SIG-M5 (cell line): ENCODE data around the gene NOX4.
"Not testable (repeated sequence)": the region's sequence is repeated elsewhere in the genome, so short reads cannot be mapped to it uniquely, and the experiment has no call there.

Experiments used
- DNase-seq: peaks from one replicate; lab custom pipeline; 2025; lab: John Stamatoyannopoulos, UW

NOX4 gene

DNA sequence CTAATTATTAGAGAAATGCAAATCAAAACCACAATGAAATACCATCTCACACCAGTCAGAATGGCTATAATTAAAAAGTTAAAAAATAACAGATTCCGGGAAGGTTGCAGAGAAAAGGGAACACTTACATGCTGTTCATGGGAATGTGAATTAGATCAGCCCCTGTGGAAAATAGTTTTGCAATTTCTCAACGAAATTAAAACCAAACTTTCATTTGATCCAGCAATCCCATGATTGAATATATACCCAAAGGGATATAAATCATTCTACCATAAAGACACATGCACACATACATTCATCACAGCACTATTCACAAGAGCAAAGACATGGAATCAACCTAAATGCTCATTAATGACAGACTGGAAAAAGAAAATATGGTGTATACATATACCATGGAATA, 32.5 kb downstream of the NOX4 start:
- no peak for DNase-seq

DNA sequence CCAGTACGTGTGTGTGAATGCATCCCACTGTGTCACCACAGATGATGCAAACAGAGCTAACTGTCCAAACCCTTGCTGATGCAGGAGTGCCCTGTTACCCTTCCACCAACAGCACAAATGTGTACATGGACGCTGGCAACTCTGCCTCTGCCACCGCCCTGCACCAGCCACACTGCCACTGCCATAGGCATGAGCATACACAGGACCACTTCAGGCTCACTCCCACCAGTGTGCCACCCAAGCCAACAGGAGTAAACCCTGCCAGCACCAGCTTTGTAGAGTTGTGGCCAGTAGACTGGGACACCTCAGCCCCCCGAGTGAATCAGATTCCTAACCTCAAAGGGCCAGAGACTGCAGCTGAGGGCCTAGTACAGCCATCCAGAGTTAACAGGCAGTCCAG, 34.0 kb downstream of the NOX4 start:
- DNase-seq = no peak

DNA sequence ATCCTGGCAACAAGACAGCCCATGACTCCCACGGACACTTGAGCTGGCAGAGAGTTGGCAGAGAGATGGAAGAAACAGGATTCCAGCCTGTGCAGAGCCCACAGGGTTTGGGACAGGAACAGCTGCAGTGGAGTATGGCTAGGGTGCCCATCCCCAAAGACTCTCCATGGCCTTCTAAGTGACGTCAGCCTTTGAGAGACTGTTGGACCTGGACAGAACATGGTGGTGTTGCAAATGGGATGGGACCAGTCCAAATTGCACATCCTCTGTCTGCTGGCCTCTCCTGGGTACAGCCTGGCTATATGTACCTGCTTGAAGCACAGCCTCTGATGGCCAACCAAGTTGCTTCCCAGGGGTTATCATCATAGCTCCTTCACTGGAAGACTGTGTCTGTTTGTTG, 34.5 kb downstream of the NOX4 start:
- no peak for DNase-seq

DNA sequence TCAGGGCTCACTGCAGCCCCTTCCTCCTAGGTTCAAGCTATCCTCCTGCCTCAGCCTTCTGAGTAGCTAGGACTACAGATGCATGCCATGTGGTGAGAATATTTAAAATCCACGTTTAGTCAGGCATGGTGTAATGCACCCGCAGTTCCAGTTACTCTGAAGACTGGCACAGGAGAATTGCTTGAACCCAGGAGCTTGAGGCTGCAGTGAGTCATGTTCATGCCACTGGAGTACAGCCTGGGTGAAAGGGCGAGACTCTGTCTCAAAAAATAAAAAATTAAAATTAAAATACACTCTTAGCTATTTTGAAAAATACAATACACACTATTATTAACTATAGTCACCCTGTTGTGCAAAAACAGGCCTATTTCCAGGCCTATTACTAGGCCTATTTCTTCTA, 38.4 kb downstream of the NOX4 start:
- DNase-seq = no peak

DNA sequence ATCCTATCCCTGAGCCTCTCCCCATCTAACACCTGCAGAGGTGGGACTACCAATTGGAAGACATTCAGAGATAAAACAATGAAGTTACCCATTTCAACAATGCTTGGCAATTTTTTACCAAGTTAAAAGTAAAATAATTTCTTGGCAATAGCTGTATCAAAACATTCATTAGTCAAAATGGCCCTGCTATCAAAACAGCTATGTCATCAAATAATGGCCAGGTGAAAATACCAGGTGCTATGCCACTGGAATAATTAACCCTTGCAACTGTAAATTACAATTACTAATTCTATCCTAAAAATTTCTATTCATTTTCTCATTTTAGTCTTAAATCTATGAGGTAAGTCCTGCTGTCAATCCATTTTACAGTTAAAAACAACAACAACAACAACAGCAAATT, 43.3 kb downstream of the NOX4 start:
- DNase-seq = no peak

DNA sequence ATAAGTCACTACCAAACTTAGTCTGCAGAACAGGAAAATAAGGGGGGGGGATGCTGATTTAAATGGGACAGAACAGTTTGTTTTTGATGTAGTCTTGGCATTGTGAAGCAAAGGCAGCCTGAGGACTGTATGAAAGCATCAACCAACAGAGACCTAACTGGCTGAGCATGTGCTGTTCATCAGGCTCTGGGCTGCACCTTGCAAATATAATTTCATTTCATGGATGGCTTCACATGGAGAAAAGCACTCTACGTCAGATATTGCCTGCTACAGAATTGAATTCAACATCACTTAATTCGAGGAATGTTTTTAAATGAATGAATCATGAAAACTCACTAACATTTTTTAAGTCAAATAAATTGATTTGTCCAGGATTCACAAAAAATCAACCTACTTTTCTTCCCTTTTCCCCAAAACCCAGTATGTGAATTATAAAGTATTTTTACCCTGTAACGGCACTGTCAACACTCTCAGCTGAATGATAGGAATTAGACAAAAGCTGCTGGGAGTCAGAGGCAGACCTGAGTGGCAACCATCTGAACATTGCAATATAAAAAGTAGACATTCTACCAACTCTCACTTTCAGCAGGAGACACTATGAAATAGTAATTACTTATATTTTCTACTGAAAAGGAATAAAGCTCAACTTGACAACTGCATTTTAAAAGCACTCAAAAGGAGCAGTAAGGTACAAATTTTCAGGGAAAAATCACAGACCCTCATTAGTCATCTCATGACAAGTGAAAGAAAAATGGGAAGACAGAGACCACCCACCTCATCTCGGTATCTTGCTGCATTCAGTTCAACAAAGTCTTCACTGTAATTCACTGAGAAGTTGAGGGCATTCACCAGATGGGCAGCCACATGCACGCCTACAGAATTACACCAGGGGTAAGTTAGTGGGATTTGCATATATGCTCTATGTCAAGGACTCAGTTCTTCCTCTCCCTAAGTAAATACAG, 47.5 kb downstream of the NOX4 start:
- DNase-seq = no peak

DNA sequence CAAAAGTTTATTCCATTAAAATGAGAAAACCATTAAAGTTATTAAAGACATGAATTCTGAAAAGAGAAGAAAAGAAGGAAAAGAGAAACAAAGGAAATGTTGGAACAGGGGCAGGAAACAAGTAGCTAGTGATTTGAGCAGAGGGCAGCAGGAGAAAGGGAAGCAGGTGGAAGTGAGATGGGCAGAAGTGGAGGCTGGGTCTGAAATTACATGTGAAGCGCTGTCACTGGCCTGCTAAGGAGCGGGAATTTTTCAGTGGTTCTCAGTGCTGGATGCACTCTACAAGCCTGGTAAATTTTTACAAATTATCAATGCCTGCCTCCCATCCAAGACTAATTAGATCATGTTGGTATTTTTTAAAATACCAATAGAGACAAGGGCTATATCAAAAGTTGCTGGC, 48.4 kb downstream of the NOX4 start:
- DNase-seq = no peak

DNA sequence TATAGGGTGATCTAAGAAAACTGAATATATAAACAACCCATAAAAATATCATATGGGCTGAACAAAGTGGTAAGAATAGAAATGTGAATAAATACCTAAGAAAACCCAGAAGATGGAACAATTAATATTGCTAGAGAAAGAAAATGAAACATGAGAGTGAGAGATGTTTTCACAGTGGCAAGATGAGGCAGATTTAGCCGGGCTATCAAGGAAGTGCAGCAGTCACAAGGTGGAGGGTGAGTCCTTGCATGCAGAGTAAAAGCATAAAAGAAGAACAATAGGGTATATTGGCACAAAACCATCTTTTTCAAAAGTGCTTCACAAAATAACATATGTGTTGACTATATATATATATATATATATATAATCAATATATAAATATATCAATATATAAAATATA, 49.6 kb downstream of the NOX4 start:
- no peak for DNase-seq

DNA sequence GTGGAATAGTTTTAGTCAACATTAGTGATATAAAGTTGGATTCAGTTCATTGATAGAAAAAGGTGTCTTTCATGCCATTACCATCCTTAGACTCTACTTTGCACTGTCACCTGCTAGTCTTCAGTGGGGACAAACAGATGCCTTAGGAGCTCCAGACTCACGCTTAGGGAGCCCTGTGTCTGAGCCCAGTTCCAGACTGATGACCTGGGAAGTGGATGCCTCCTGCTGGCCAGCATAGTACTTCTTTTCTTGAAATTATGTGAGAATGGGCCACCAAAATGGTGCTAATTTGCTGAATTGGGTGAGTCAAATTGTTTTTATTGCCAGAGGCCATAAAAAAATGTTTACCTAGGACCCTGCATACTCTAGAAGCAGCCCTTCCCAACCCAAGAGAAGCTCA, 53.9 kb downstream of the NOX4 start:
- no peak for DNase-seq

DNA sequence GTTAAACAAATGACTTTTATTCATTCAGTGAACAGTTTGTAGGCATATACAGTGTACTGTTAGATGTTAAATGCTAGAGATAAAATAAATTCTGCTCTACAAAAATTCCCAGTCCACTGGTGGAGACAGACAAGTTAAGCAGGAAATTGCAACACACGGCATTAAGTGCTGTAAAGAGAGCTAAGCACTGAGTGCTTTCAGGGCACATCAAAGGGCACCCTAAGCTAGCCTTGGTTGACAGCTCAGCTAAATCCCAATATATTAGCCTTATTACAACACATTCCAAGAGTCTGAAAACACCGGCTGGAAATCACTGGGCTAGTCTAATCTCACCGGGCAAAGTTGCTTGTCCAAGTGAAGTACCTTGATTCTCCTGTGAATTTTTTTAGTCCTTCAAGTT, 55.1 kb downstream of the NOX4 start:
- no peak for DNase-seq

DNA sequence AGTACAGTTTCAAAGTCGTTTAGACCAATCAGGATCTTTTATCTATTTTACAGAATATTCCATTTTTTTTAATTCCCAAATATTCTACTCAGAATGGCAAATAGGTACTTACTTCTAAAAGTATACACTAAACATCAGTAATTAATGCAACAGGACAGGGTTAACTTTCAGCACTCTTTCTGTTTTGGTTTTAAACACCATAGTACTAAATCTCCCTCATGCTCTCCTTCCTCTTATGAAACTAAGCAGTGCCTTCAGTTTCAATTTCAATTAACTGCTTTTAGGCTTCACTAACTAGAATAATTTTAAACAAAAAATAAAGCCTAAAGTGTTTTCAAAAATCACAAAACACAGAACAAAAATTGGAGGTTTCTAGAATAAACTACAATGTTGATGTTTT, 57.9 kb downstream of the NOX4 start:
- no peak for DNase-seq

DNA sequence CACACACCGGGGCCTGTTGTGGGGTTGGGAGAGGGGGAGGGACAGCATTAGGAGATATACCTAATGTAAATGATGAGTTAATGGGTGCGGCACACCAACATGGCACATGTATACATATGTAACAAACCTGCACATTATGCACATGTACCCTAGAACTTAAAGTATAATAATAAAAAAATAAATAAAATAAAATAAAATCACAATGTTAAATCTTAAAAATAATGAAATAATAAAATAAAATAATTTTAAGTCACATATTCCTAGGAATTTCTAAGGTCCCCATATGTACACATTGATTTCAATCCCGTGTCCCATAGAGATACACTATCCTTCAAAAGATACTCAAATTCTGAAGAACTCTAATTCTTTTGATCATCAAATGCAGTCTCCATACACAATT, 59.0 kb downstream of the NOX4 start:
- not testable (repeated sequence) for DNase-seq

DNA sequence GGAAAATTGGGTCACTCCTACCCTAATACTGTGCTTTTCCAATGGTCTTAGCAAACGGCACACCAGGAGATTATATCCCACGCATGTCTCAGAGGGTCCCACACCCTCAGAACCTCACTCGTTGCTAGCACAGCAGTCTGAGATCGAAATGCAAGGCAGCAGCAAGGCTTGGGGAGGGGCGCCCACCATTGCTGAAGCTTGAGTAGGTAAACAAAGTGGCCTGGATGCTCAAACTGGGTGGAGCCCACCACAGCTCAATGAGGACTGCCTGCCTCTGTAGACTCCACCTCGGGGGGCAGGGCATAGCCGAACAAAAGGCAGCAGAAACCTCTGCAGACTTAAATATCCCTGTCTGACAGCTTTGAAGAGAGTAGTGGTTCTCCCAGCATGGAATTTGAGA, 64.7 kb downstream of the NOX4 start:
- DNase-seq = not testable (repeated sequence)

DNA sequence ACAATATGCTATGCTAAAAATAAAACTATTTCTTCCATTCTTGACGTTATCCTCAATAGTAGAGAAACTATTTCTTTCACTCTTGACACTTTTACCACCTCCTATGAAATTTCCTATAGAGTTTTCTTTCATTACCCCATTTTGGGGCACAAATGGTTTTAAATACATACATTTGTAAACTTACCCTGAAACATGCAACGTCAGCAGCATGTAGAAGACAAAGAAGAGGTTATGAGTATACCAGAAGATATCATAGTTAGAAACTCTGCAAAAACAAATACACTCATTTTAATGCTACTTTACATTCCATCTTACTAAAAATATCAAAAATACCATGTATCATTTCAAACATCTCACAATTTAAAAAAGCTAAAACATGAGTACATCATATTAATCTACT, 69.5 kb downstream of the NOX4 start:
- no peak for DNase-seq

DNA sequence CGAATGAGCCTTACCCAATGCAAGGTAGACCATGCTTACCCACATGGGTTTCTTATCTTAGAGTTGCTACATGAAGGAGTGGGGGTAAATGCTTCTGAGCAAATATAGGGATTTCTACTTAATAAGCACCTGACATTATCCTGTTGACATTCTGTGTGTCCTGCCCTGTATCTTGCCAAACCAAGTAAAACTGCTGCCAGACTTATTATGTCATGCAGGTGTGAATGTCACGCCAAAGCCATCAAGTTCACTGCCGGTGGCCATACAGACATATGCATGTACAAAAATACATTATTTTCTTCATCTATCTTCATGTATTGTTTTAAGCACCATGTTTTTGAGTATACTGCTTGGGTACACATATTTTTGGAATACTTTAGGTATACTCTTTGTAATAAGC, 70.2 kb downstream of the NOX4 start:
- no peak for DNase-seq

DNA sequence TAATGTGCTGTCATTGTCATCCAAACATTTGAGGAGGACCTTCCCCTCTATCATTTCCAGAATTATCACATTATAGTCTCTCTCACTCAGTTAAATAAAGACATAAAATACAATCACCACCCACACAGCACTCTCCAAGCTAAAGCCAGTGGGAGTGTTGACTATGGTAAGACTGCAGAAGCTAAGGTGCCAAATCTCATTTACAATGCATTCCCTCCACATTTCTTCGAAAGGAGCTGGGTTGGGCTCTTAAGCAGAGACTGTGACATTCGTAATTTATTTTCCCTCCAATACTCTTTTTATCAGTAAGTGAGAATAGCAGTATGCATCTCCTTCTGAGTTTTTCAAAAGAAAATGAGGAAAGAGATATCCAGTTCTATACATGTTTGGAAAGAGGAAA, 74.2 kb downstream of the NOX4 start:
- no peak for DNase-seq

DNA sequence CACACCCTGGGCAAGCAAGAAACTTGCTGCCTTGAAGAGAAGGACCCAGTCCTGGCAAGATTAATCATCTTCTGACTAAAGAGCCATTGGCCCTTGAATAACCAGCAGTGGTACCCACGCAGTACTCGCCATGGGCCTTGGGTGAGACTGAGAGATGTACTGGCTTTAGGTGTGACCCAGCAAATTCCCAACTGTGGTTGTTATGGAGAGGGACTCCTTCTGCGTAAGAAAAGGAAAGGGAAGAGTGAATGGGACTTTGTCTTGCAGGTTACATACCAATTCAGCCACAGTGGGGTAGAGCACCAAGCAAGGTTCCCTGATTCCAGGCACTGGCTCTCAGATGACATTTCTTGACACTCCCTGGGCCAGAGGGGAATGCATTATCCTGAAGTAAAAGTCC, 80.1 kb downstream of the NOX4 start:
- DNase-seq = not testable (repeated sequence)

DNA sequence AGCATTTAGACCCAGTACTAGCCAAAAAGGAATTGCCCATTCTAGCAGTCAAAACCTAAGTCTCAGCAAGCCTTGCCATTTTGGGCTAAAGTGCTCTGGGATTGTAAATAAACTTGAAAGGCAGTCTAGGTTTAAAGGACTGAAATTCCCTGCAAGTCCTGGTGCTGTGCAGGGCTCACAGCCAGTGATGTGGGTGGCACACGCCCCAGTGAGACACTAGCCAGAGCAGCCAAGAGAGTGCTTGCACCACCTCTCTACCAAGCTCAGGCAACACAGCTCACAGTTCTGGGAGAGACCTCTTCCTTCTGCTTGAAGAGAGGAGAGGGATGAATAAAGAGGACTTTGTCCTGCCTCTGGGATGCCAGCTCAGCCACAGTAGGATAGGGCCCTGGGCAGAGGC, 80.5 kb downstream of the NOX4 start:
- not testable (repeated sequence) for DNase-seq

DNA sequence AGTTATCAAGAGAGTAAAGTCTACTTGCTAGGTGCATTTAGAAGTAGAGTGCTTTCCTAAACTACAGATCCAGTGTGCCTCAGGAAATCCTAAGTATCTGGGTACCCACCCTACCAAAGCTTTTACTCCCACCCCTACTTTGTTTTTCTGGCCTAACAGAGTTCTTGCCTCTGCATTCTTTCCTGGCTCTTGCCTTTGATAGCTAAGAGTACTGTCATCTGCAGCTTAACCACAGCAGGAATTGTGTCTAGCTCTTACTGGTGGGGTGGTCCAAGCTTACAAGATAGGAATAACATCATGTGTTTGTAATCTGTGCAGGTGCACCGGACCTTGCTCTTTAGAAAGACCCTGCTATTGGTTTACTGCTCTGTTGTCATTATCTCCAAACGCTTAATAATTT, 82.7 kb downstream of the NOX4 start:
- DNase-seq = not testable (repeated sequence)

DNA sequence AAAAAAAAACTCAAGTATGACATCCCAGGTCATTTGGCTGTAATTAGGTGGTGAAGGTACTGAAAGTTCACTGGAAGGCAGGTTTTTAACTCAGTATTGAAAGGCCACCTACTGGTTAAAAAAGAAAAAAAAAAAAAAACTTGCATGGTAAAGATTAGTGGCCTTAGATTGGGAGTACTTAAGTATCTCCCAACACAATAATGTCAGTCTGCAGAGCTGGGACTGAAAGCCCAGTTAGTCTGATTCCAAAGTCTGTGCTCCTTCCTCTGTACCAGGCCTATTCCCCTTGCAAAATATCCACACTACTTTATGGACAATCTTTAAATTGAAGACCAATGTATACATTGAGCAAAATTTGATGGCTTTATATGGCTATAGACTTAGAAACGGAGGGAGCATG, 85.5 kb downstream of the NOX4 start:
- no peak for DNase-seq

DNA sequence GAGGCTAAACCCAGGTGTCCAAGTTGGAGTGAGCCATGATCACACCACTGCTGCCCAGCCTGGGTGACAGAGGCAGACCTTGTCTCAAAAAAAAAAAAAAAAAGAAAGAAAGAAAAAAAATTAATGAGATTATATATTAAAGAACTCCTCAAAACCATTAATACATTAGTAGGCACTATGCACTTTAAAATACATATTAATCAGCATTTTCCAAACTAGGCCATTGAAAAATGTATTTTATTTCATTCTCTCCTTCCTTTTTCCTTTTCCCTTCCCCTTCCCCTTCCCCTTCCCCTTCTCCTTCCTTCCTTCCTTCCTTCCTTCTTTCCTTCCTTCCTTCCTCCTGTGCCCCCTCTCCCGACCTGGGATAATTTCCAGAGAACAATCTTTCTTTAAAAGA, 99.5 kb downstream of the NOX4 start:
- not testable (repeated sequence) for DNase-seq

DNA sequence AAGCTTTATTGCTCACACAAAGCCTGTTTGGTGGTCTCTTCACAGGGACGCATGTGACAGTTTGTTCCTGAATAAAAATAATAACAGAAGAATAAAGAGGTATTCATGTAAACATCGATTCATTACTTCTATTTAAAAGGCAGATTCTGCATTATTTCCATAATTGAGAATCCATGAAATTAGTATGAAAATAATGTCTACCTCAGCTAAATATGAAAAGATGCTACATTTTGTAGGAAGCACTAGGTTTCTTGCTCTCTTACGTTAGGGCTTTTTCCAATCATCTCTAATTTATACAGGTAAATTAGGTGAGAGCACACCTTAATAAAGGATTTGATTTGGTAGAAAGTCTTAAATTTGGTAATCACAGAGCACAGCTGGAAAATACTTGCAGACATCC, 103.7 kb downstream of the NOX4 start:
- not testable (repeated sequence) for DNase-seq

DNA sequence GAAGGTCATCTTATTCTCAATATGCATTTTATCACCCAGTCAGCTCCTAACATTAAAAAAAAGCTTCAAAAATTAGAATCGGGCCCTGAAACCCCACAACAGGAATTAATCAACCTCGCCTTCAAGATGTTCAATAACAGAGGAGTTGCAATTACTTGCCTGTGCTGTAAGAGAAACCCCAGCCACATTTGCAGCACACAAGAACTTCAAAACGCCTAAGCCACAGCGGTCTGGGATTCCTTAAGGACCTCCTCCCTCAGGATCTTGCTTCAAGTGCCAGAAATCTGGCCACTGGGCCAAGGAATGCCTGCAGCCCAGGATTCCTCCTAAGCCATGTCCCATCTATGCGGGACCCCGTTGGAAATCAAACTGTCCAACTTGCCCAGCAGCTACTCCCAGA, 108.2 kb downstream of the NOX4 start:
- DNase-seq = not testable (repeated sequence)

DNA sequence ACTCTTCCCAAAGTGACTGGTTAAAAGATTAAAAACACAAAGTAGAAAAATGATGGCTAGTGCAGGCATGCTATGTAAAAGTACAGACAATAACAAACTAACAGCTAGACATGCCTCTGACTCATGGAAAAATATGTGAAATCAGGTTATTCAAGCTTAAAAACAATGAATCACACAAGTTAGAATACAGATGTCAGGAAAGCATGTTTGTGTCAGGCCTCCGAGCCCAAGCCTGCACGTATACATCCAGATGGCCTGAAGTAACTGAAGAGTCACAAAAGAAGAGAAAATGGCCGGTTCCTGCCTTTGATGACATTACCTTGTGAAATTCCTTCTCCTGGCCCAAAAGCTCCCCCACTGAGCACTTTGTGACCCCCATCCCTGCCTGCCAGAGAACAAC, 110.1 kb downstream of the NOX4 start:
- no peak for DNase-seq
